K562 (cell line): Measurements from ENCODE around the gene ASS1. TPM values are rescaled to one million over a fixed set of nuclear protein-coding genes. Genes with fewer than 3 reads are reported as not detected.

Experiments used
- ATAC-seq: fragments of 200-7000 bp; cut with Tn5 transposase; 3 replicates; pipeline ENCODE4 v1.9.1; 2020; ENCODE audit warnings: moderate library complexity
- BruUV-seq: library from RNA; stranded (reverse); fragments of 400-500 nt; replicated peaks from 2 replicates; lab custom pipeline; 2021; lab: Mats Ljungman, UMichigan
- CTCF ChIA-PET: fragments of 300-600 bp; formaldehyde crosslinking; extraction: SDS; loops from one replicate; lab custom pipeline; 2021; ENCODE audit warnings: low intra/inter-chr PET ratio; lab: Yijun Ruan, JAX
- POLR2A ChIA-PET: fragments of 300-600, 350-650 bp; sonication (Branson Sonifier 250); formaldehyde crosslinking; extraction: SDS; loops from one replicate; lab custom pipeline; 2021; ENCODE audit warnings: antibody characterized with exemption, inconsistent platforms; lab: Yijun Ruan, JAX
- DNase-seq, 4 experiments: peaks; one replicate each; pipeline versions ENCODE4 v3.0.0 to v3.0.0-alpha.2; 2011 to 2018; ENCODE audit warnings: low spot score in 3 of 4, mixed read lengths in 3 of 4; ENCODE audit errors: extremely low read depth in 1 of 4
- FAIRE-seq: peaks from 2 replicates; lab custom pipeline; 2011; peaks lifted over from hg19 to GRCh38; lab: Jason Lieb, UNC
- H2AFZ ChIP-seq: 2 replicates; pipeline ENCODE4 v1.6.0; 2011; ENCODE audit warnings: low read depth, low read length, control low read depth, inconsistent platforms
- H3K27ac ChIP-seq: fragments of 200-600 bp; 3 replicates; pipeline ENCODE4 v1.8.0; 2011; ENCODE audit warnings: low read depth, mild to moderate bottlenecking, control low read depth, inconsistent platforms, low read length, moderate library complexity, mixed read lengths; ENCODE audit errors: extremely low read depth
- H3K27me3 ChIP-seq, 2 experiments: fragments of 300-600 bp in 1 of 2; 2 replicates in 1 of 2; 3 replicates in 1 of 2; pipeline versions ENCODE4 v1.6.0 to v1.8.0; 2011; ENCODE audit warnings: inconsistent platforms in 2 of 2, low read length in 2 of 2, mild to moderate bottlenecking in 1 of 2, mixed read lengths in 1 of 2, moderate library complexity in 1 of 2; ENCODE audit not compliant: control insufficient read depth in 2 of 2, insufficient read depth in 2 of 2
- H3K36me3 ChIP-seq: fragments of 300-600 bp; 3 replicates; pipeline ENCODE4 v1.8.0; 2011; ENCODE audit warnings: mild to moderate bottlenecking, low read length, inconsistent platforms; ENCODE audit not compliant: control insufficient read depth, insufficient read depth
- H3K4me1 ChIP-seq, 2 experiments: fragments of 200-600 bp in 1 of 2; replicated peaks in 1 of 2; 2 replicates in 1 of 2; 3 replicates in 1 of 2; pipeline versions ENCODE4 v1.5.1 to v1.8.0; 2011; ENCODE audit warnings: inconsistent platforms in 2 of 2, low read length in 2 of 2, mild to moderate bottlenecking in 1 of 2, mixed read lengths in 1 of 2, moderate library complexity in 1 of 2; ENCODE audit not compliant: control insufficient read depth in 2 of 2, insufficient read depth in 2 of 2
- H3K4me2 ChIP-seq: 2 replicates; pipeline ENCODE4 v1.6.1; 2011; ENCODE audit warnings: low read length, control low read depth, inconsistent platforms, mixed read lengths; ENCODE audit not compliant: insufficient read depth
- H3K4me3 ChIP-seq: fragments of 200-600 bp; sonication (generic), shearing (Covaris generic); 2 replicates; pipeline ENCODE4 v1.5.1; 2016; ENCODE audit warnings: control low read depth, inconsistent platforms
- H3K79me2 ChIP-seq: fragments of 200-600 bp; 3 replicates; pipeline ENCODE4 v1.8.0; 2011; ENCODE audit warnings: low read length, inconsistent platforms; ENCODE audit not compliant: control insufficient read depth, insufficient read depth
- H3K9ac ChIP-seq, 2 experiments: 2 replicates each; pipeline versions ENCODE4 v1.6.0 to v1.6.1; 2011; ENCODE audit warnings: low read depth in 2 of 2, low read length in 2 of 2, control low read depth in 1 of 2, inconsistent platforms in 1 of 2, mild to moderate bottlenecking in 1 of 2, mixed read lengths in 1 of 2; ENCODE audit not compliant: insufficient read depth in 1 of 2
- H3K9me1 ChIP-seq: one replicate; pipeline ENCODE4 v1.6.0; 2011; ENCODE audit warnings: inconsistent platforms, mild to moderate bottlenecking, low read length, moderate library complexity; ENCODE audit not compliant: control insufficient read depth, insufficient read depth
- H3K9me3 ChIP-seq: replicated peaks from 2 replicates; pipeline ENCODE4 v1.5.1; 2011; ENCODE audit warnings: low read depth, low read length, inconsistent platforms; ENCODE audit not compliant: control insufficient read depth, insufficient read depth
- H4K20me1 ChIP-seq: replicated peaks from 2 replicates; pipeline ENCODE4 v1.6.1; 2011; ENCODE audit warnings: low read length, inconsistent platforms, mixed read lengths; ENCODE audit not compliant: control insufficient read depth, insufficient read depth
- HSF4 ChIP-seq: fragments of 250-450 bp; sonication (Bioruptor Pico); IDR thresholded peaks from 2 replicates; pipeline ENCODE4 v2.1.2; 2022; ENCODE audit warnings: mild to moderate bottlenecking, moderate library complexity, borderline replicate concordance
- MLLT1 ChIP-seq, 2 experiments: fragments of 450-650 bp; IDR thresholded peaks; 2 replicates each; pipeline ENCODE4 v1.6.1; 2016
- MYC ChIP-seq, 2 experiments: fragments of 250-450 bp in 1 of 2; sonication (Bioruptor Pico) in 1 of 2; IDR thresholded peaks; 2 replicates each; pipeline versions ENCODE4 v1.5.1 to v1.6.1; 2012 to 2021; ENCODE audit warnings: low read depth in 2 of 2, borderline replicate concordance in 1 of 2, improper control_type of control experiment in 1 of 2, low read length in 1 of 2, mild to moderate bottlenecking in 1 of 2, moderate library complexity in 1 of 2
- SMAD4 ChIP-seq: fragments of 250-450 bp; sonication (Bioruptor Pico); conservative IDR thresholded peaks from 2 replicates; pipeline ENCODE4 v1.8.0; 2021; ENCODE audit warnings: inconsistent platforms, mild to moderate bottlenecking, moderate library complexity
- ZBTB33 ChIP-seq: sonication (generic); formaldehyde crosslinking; IDR thresholded peaks from 2 replicates; pipeline ENCODE4 v1.8.1; 2023; ENCODE audit warnings: mild to moderate bottlenecking, missing genetic modification reagents
- ZNF644 ChIP-seq: fragments of 200-800 bp; sonication (Bioruptor generic); IDR thresholded peaks from 2 replicates; pipeline ENCODE4 v1.6.1; 2016; ENCODE audit warnings: low read depth, missing genetic modification characterization, missing compliant biosample characterization
- ZSCAN29 ChIP-seq: fragments of 450-650 bp; IDR thresholded peaks from 2 replicates; pipeline ENCODE4 v1.6.1; 2017
- WGBS: fragments of 100-300 bp; shearing (Covaris generic); methylation state at CpG from one replicate; pipeline ENCODE4 v1.1.6; 2016; ENCODE audit warnings: low coverage, mixed read lengths; ENCODE audit not compliant: insufficient coverage; ENCODE audit errors: missing lambda C conversion rate; 5-methylcytosine and 5-hydroxymethylcytosine counted together
- in situ Hi-C: fragments of 300-500 bp; cut with MboI; formaldehyde crosslinking; loops from 4 replicates; pipeline ENCODE4 v1.15.0; 2018; ENCODE audit warnings: inconsistent platforms, mixed read lengths
- intact Hi-C: fragments of 100-400 bp; cut with micrococcal nuclease; formaldehyde crosslinking; loops from 2 replicates; pipeline ENCODE4 v1.14.2; 2022
- polyA plus RNA-seq, 8 experiments: library from polyadenylated mRNA; depleted of rRNA in 4 of 8; stranded (reverse) in 5 of 8; unstranded in 3 of 8; fragments of >200 nt; fragmentation: Nextera tagmentation in 2 of 8; fragmentation: Illumina TruSeq in 1 of 8; extraction: Ambion mirVana in 2 of 8; extraction: Trizol in 1 of 8; gene quantifications; 2 replicates each; pipeline versions ENCODE4 v1.2.1 to v1.2.3, GENCODE V29; 2011 to 2014; ENCODE audit warnings: inconsistent platforms in 1 of 8, missing spikeins in 1 of 8
- total RNA-seq, 7 experiments: library from RNA; depleted of rRNA in 6 of 7; stranded (reverse); fragments of >200 nt in 6 of 7; fragmentation: Illumina TruSeq in 2 of 7; extraction: Trizol in 2 of 7; gene quantifications; 2 replicates each; pipeline versions ENCODE4 v1.2.1 to v1.2.3, GENCODE V29; 2011 to 2021; ENCODE audit warnings: low replicate concordance in 1 of 7

The ASS1 gene
- total and polyA plus RNA-seq, 9 of the 15 experiments (the other 6 are each of a cell fraction or from before 2014, with no cell fraction given) = 1.5 to 5.7 (median 3.7) TPM

GRCh38 chr9:130446101-130446861, 1.5 kb downstream of the ASS1 start (continued):
- no peak for TF ChIP-seq ZNF644
- no peak for TF ChIP-seq ZSCAN29
- TF ChIP-seq MLLT1 (IDR thresholded peaks at IDR 0.05) = no peak
- no peak for TF ChIP-seq HSF4 (CRISPR knock-in tag)

- POLR2A ChIA-PET = interaction anchor here (0.7 to 1.1 kb wide), 8 partner anchors 9 to 1676 kb away, joined by 3 to 8 read pairs (median 3); partner anchors contain the start of gene EXOSC2
- no peaks in the 10 kb centered on the region for H3K9me1 ChIP-seq
- no peak overlapping the region for H3K4me3 ChIP-seq
- TF ChIP-seq SMAD4 (CRISPR knock-in tag) (no peak), ZBTB33 (CRISPR knock-in tag) (peak; percentile 79), MYC (IDR thresholded peaks at IDR 0.05; ENCODE audit: low read depth, low read length) (no peak), MYC (CRISPR knock-in tag; IDR thresholded peaks at IDR 0.05; ENCODE audit: borderline replicate concordance, low read depth) (no peak)
- BruUV-seq = no TSS peak
- no peaks in the 10 kb centered on the region for H3K9me3 ChIP-seq
- H3K4me1 ChIP-seq = peaks cover 35 to 52% of the 10 kb centered on the region in 2 experiments
- no peak overlapping the region; the same call in 2 of the 3 replicates for H3K27ac ChIP-seq
- intact Hi-C loops = no loop called here
- in situ Hi-C loops = no loop called here
- ATAC-seq = no peak
- H4K20me1 ChIP-seq = no peaks in the 10 kb centered on the region
- WGBS = 70% methylated on average over 9 of the region's 12 CpGs
- FAIRE-seq = no peak
- no peaks in the 10 kb centered on the region for H3K36me3 ChIP-seq
- no peaks in the 10 kb centered on the region for H3K79me2 ChIP-seq
- H3K4me2 ChIP-seq = peak overlapping the region; percentile 41; the same call in 1 of the 2 replicates
- H3K9ac ChIP-seq = peak overlapping the region; percentile 45 to 71; a peak in 2 of 4 replicates
- no peaks in the 10 kb centered on the region for H3K27me3 ChIP-seq
- CTCF ChIA-PET = no interaction called here
- DNase-seq = no peak
- H2AFZ ChIP-seq = no peak overlapping the region
These were observed 2.5 kb downstream of the ASS1 start for GRCh38 chr9:130447193-130447816.
